Stimulated activated CD4-positive, alpha-beta T cell treated with anti-CD3 and anti-CD28 coated beads, TNF-alpha, amount 100 ng/mL, for 4 hours (primary cell): ENCODE data around the gene FIGNL1.

ENCODE experiments used
- DNase-seq, 3 experiments: peaks; one replicate each; pipeline ENCODE4 v3.0.0-alpha.2; 2020; ENCODE audit warnings: low read depth in 3 of 3

FIGNL1 gene

DNA sequence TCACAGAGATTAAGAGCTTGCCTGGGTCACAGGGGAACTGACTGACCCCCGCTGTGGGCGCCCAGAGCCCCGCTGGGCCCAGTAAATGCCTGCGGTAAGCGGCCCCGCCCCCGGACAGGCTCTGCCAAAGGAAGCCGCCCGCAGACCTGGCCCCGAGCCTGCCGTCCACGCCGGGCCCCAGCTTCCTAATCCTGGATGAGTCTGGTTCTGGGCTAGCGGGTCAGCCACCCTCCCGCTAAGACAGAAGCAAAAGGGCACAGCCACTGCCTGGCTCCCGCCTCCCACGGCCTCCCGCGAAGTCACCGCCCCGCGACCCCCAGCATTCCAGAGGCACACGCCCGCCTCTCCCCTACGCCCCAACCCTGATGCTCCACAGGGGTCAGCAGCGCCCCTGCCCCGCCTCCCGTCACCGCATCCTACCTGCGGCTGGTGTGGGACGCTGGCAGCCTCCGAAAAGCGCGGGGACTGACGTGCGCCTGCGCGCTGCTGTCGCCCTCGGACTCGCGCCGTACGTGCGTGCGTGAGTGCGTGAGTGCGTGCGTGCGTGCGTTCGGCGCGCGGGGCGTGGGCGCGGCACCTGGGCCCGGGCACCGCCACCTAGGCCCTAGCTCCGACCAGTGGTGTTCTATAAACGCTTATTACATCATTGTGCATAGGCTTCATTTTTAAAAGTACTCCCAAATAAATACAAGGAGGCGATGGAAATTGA, at the start of gene FIGNL1:
TSS of gene FIGNL1 (minus strand) at position 470 of the 709 bp plus-strand sequence. CDS start 3,063 bp downstream, outside the sequence.
- DNase-seq: peak; percentile 68 to 79 (median 75)

- no peak for DNase-seq
Measured at GRCh38 chr7:50499092-50499491, 48.9 kb upstream of the FIGNL1 start.

- no peak for DNase-seq
Measured at GRCh38 chr7:50497968-50498367, 47.8 kb upstream of the FIGNL1 start.

- DNase-seq: no peak
Measured at GRCh38 chr7:50497068-50497642, 47.0 kb upstream of the FIGNL1 start.

DNA sequence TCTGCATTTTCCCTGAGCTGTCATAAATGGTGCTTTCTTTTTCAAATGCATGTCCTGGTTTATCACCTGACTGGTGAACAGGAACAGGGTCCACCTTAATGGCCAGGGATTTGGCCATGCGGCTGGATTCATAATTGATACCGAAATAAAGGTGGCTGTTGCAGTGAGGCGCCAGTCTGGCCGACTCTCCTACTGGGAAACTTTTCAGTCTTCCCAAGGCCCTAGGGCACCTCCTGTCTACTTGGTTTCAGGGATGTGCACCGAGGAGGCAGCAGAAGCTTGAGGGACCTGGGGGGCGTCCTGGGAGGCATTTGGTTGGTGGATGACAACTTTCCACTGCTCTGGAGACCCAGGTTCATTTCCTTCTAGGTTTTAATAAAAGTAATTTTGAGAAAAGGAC, 46.4 kb upstream of the FIGNL1 start:
- no peak for DNase-seq

DNA sequence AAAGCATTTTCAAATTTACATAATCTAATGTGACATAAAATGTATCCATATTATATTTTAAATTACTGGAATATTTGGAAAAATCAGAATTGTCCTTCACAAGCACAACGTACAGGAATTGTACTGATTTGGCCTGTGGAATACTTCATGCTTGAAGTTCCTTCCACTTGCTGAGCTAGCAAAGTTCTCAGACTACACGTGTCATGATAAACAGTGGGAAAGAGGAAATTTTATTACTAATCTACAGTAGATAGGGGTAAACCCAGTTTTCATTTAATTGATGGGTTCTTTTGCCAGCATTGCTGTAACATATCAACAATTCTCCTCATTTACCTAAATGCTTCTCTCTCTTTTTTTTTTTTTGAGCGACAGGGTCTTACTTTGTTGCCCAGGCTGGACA, 45.6 kb upstream of the FIGNL1 start:
- no peak for DNase-seq

GRCh38 chr7:50492770-50493519, 42.8 kb upstream of the FIGNL1 start:
- no peak for DNase-seq

DNA sequence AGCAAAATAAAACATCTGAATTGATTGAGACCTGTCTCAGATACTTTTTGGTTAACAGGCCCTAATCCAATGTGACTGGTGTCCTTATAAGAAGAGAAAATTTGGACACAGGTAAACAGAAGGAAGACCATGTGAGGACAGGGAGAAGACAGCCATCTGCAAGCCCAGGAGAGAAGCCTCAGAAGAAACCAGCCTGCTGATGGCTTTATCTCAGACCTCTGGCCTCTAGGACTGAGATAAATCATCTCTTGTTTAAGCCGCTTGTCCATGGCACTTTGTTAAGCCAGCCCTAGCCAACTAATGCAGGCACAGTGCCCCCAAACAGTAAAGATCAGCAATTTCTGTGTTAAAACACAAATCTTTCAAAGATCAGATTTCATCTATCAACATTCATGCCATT, 41.8 kb upstream of the FIGNL1 start:
- DNase-seq: no peak

GRCh38 chr7:50491209-50491608, 41.1 kb upstream of the FIGNL1 start:
- no peak for DNase-seq

GRCh38 chr7:50488379-50488778, 38.2 kb upstream of the FIGNL1 start:
- no peak for DNase-seq

DNA sequence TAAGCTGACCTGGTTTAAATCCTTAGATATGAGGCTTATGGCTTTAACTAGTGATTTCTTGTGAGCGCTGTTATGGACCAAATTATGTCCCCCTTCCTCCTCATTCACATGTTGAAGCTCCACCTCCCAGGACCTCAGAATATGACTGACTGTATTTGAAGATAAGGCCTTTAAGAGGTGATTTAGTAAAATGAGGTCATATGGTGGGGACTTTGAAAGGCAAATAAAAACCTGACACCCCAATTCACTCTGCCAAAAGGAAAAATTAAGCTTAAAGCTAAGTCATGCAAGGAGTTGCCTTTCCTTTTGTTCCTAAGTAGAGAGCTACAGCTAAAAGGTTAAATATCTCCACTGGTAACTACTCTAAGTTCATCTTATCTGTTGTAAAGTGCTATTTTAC, 36.4 kb upstream of the FIGNL1 start:
- no peak for DNase-seq

DNA sequence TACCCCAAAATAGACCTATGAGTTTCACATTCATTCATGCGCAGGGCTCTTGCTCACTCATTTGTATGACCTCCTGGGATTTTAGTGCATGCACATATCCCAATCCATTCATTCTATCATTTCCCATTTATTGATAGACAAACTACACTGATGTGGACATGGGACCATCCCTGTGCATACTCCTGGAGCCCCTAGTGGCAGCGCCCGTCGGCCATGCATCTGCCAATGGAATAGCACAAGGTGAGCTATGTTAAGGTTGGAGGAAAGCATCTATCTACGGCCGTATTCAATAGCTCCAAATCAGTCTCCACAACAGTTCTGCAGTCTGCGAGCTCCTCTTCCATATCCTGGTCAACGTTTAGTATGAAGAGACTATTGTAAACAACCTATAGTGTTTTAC, 31.7 kb upstream of the FIGNL1 start:
- no peak for DNase-seq

GRCh38 chr7:50480797-50481196, 30.6 kb upstream of the FIGNL1 start:
- DNase-seq: no peak

DNA sequence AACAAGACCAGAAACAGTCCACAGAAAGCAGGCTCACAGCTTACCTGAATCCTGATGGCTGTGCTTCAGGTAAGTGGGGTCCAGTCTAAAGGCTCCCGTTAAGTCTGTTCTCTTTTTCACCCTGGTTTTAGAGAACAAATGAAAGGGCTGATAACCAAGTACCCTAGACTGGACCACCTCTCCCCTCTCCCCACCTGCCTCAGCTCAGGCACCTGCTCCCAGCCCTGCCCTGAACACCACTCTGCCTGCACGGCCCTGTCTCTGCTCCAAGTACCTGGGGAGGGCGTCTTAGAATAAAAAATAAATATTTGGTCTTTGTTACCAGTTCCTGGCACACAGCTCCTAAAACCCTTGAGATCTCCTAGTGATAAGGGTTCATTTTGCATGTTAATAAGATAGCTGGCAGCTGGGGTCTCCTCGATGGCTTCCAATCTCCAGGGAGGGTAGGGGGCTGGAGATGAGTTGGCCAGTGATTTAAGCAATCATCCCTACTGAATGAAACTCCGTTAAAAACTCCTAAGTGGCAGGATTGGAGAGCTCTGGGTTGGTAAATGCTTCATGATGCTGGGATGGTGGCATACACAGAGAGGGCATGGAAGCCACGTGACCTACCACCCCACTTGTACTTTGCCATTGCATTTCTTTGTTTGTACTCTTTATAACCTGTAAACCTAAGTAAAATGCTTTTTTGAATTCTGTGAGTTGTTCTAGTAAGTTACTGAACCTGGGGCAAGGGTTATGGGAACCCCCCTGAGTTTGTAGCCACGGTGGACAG, 29.8 kb upstream of the FIGNL1 start:
- DNase-seq: no peak

DNA sequence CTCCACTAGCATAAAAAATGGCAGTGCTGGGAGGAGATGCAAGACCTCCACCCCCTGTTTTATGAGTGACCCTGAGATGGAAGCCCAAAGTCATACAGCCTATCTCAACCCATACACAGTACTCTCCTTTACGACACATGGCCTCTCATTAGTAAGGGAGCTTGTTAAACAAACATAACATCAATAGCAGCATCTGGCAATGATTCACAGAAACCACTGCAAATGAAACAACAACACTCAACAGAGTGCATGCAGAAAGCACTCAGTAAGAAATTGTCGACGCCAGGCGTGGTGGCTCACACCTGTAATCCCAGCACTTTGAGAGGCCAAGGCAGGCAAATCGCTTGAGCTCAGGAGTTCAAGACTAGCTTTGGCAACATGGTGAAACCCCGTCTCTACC, 27.5 kb upstream of the FIGNL1 start:
- DNase-seq: no peak

GRCh38 chr7:50476953-50477625, 26.9 kb upstream of the FIGNL1 start:
- no peak for DNase-seq

DNA sequence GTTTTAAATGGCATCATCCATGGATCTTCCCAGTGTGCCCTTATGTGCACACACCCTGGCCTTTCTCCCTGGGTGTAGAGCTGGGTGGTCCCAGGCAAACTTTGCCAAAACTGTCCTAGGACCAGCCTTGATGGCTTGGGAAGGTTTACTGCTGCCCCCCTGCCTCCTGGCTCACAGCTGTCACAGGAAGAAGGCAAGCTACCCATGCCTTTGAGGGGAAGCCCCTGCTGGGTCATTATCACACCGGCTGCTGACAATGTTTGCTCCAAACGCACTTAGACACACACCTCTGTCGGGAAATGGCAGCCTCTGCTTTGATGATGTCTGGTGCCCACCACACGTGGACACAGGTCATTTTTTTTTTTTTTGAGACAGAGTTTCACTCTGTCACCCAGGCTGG, 25.2 kb upstream of the FIGNL1 start:
- no peak for DNase-seq

- no peak for DNase-seq
Measured at GRCh38 chr7:50474382-50475160, 24.4 kb upstream of the FIGNL1 start.

GRCh38 chr7:50473531-50473930, 23.4 kb upstream of the FIGNL1 start:
- no peak for DNase-seq

DNA sequence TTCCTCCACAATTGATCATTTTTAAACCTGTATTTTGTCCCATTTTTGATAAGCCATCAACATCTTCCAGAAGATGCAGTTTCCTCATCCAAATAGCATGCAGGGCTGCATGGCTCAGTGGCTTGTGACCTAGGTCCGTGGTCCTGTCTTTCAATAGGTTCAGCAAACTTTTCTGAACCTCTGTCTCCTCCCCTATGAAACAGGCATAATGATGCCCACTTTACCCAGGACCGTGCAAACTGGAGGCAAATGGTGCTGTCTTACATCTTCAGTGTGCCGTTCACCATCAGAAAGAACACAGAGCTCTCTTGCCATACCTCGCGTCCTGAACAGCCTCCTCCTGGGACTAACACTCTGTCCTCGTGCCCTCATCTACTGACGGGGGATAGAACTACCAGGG, 22.3 kb upstream of the FIGNL1 start:
- DNase-seq: no peak

GRCh38 chr7:50471970-50472369, 21.8 kb upstream of the FIGNL1 start:
- DNase-seq: no peak
